ENCODE measurements around the gene TUBA1B.

TUBA1B gene

GRCh38 chr12:49088150-49088931 lies 42.9 kb downstream of the TUBA1B start:
- no peaks in the 10 kb centered on the region for H4K20me1 ChIP-seq (ENCODE audit: low read depth, low read length)
- H3F3A ChIP-seq (ENCODE audit: insufficient read depth) = no peaks in the 10 kb centered on the region
- no peak overlapping the region for H3K4me3 ChIP-seq (ENCODE audit: insufficient read depth, low read length, poor library complexity, severe bottlenecking)
- peak overlapping the region; percentile 16 for H3K4me2 ChIP-seq (ENCODE audit: low read depth, low read length, poor library complexity, severe bottlenecking)
- no peaks in the 10 kb centered on the region for H3K36me3 ChIP-seq (ENCODE audit: low read length)
- no peaks in the 10 kb centered on the region for H3K27me3 ChIP-seq (ENCODE audit: low read length)
- H3K79me2 ChIP-seq (ENCODE audit: insufficient read depth, low read length) = no peaks in the 10 kb centered on the region
- H3K9me3 ChIP-seq (ENCODE audit: insufficient read depth, low read length) = no peaks in the 10 kb centered on the region
- no peak overlapping the region for H3K27ac ChIP-seq (ENCODE audit: low read depth, low read length)
- no peak overlapping the region for H3K9ac ChIP-seq (ENCODE audit: low read length)
- no peaks in the 10 kb centered on the region for H3K9me2 ChIP-seq (replicated peaks; ENCODE audit: insufficient read depth, low read length)
- H2AFZ ChIP-seq (ENCODE audit: low read depth, low read length, severe bottlenecking) = peak overlapping the region; percentile 54
- TF ChIP-seq EZH2phosphoT487 (conservative IDR thresholded peaks at IDR 0.05; ENCODE audit: low read length) (no peak), CTCF (IDR thresholded peaks at IDR 0.05; ENCODE audit: insufficient read depth, low read length, poor library complexity, severe bottlenecking) (peak; percentile 93)

- H3K27ac ChIP-seq (ENCODE audit: low read depth, low read length) = no peak overlapping the region
- no peaks in the 10 kb centered on the region for H4K20me1 ChIP-seq (ENCODE audit: low read depth, low read length)
- no peaks in the 10 kb centered on the region for H3K79me2 ChIP-seq (ENCODE audit: insufficient read depth, low read length)
- H3K4me2 ChIP-seq (ENCODE audit: low read depth, low read length, poor library complexity, severe bottlenecking) = no peak overlapping the region
- no peaks in the 10 kb centered on the region for H3K27me3 ChIP-seq (ENCODE audit: low read length)
- H3K4me3 ChIP-seq (ENCODE audit: insufficient read depth, low read length, poor library complexity, severe bottlenecking) = no peak overlapping the region
- H3K9ac ChIP-seq (ENCODE audit: low read length) = no peak overlapping the region
- no peaks in the 10 kb centered on the region for H3K9me3 ChIP-seq (ENCODE audit: insufficient read depth, low read length)
- no peak overlapping the region for H2AFZ ChIP-seq (ENCODE audit: low read depth, low read length, severe bottlenecking)
- no peaks in the 10 kb centered on the region for H3K9me2 ChIP-seq (replicated peaks; ENCODE audit: insufficient read depth, low read length)
- no peaks in the 10 kb centered on the region for H3K36me3 ChIP-seq (ENCODE audit: low read length)
- H3F3A ChIP-seq (ENCODE audit: insufficient read depth) = no peaks in the 10 kb centered on the region
- no peak for TF ChIP-seq EZH2phosphoT487 (conservative IDR thresholded peaks at IDR 0.05; ENCODE audit: low read length)
- TF ChIP-seq CTCF (IDR thresholded peaks at IDR 0.05; ENCODE audit: insufficient read depth, low read length, poor library complexity, severe bottlenecking) = no peak
Observed at GRCh38 chr12:49086116-49086515, 45.1 kb downstream of the TUBA1B start.

- Histone ChIP-seq H4K20me1 (ENCODE audit: low read depth, low read length) (no peaks in the 10 kb centered on the region), H3K9me3 (ENCODE audit: insufficient read depth, low read length) (no peaks in the 10 kb centered on the region), H3K4me3 (ENCODE audit: insufficient read depth, low read length, poor library complexity, severe bottlenecking) (no peak overlapping the region), H3K9ac (ENCODE audit: low read length) (no peak overlapping the region), H2AFZ (ENCODE audit: low read depth, low read length, severe bottlenecking) (no peak overlapping the region), H3K27ac (ENCODE audit: low read depth, low read length) (no peak overlapping the region), H3K9me2 (replicated peaks; ENCODE audit: insufficient read depth, low read length) (no peaks in the 10 kb centered on the region), H3K79me2 (ENCODE audit: insufficient read depth, low read length) (no peaks in the 10 kb centered on the region), H3K4me2 (ENCODE audit: low read depth, low read length, poor library complexity, severe bottlenecking) (no peak overlapping the region), H3F3A (ENCODE audit: insufficient read depth) (no peaks in the 10 kb centered on the region), H3K36me3 (ENCODE audit: low read length) (no peaks in the 10 kb centered on the region), H3K27me3 (ENCODE audit: low read length) (no peaks in the 10 kb centered on the region)
- TF ChIP-seq EZH2phosphoT487 (conservative IDR thresholded peaks at IDR 0.05; ENCODE audit: low read length) = no peak
- no peak for TF ChIP-seq CTCF (IDR thresholded peaks at IDR 0.05; ENCODE audit: insufficient read depth, low read length, poor library complexity, severe bottlenecking)
Observed at GRCh38 chr12:49084438-49084837, 46.8 kb downstream of the TUBA1B start.

All from SU-DHL-6 (cell line).